ENCODE data around the gene UNC45B.

Gene UNC45B

GRCh38 chr17:35236821-35237220, 89.2 kb downstream of the UNC45B start:
- Histone ChIP-seq H3K18ac (ENCODE audit: low read length) (no peak overlapping the region), H3K4me3 (ENCODE audit: low read length in 2 of 2) (no peak overlapping the region), H3K14ac (ENCODE audit: low read length) (no peak overlapping the region), H3K4me2 (ENCODE audit: insufficient read depth, low read length, poor library complexity, severe bottlenecking) (no peak overlapping the region), H3K9me3 (replicated peaks in 1 of 2; ENCODE audit: control insufficient read depth in 2 of 2, insufficient read depth in 1 of 2, low read depth in 1 of 2, low read length in 2 of 2) (no peaks in the 10 kb centered on the region), H3K27ac (replicated peaks; ENCODE audit: low read length) (no peak overlapping the region), H3K27me3 (ENCODE audit: control insufficient read depth in 3 of 3, insufficient read depth in 3 of 3, low read depth in 1 of 3, low read length in 3 of 3) (peaks cover 0 to 10% (median 2%) of the 10 kb centered on the region in 3 experiments), H3K23ac (ENCODE audit: low read depth, low read length, poor library complexity) (no peak overlapping the region), H3K36me3 (replicated peaks in 1 of 2; ENCODE audit: control insufficient read depth in 2 of 2, insufficient read depth in 2 of 2, low read length in 2 of 2) (no peaks in the 10 kb centered on the region), H3K79me1 (ENCODE audit: low read depth, low read length) (no peaks in the 10 kb centered on the region), H3K9ac (ENCODE audit: low read depth, low read length, poor library complexity) (no peak overlapping the region), H2BK5ac (ENCODE audit: low read length) (no peak overlapping the region), H3K4ac (ENCODE audit: low read length) (no peak overlapping the region), H4K8ac (ENCODE audit: low read depth, low read length) (no peak overlapping the region), H2BK12ac (ENCODE audit: low read length) (no peak overlapping the region), H4K91ac (ENCODE audit: low read depth, low read length, poor library complexity) (no peak overlapping the region), H2BK120ac (ENCODE audit: low read depth, low read length) (no peak overlapping the region), H2BK15ac (ENCODE audit: low read length) (no peak overlapping the region), H3K4me1 (ENCODE audit: control insufficient read depth in 2 of 2, insufficient read depth in 1 of 2, low read depth in 1 of 2, low read length in 2 of 2) (no peaks in the 10 kb centered on the region), H2AK5ac (ENCODE audit: low read depth, low read length) (no peak overlapping the region), H2AFZ (ENCODE audit: low read length) (no peak overlapping the region)
- WGBS, 2 donors (ENCODE audit: extremely low coverage in 2 of 2, insufficient read length in 2 of 2, insufficient replicate concordance in 1 of 2): no CpG with 5 or more reads among the region's 5 CpGs
- DNase-seq (ENCODE audit: low spot score): no peak

GRCh38 chr17:35238821-35239220, 91.2 kb downstream of the UNC45B start:
- no peak overlapping the region for H3K18ac ChIP-seq (ENCODE audit: low read length)
- H2BK15ac ChIP-seq (ENCODE audit: low read length): no peak overlapping the region
- no peak overlapping the region for H2AK5ac ChIP-seq (ENCODE audit: low read depth, low read length)
- no peak overlapping the region for H2BK12ac ChIP-seq (ENCODE audit: low read length)
- no peak overlapping the region for H3K9ac ChIP-seq (ENCODE audit: low read depth, low read length, poor library complexity)
- no peak for DNase-seq (ENCODE audit: low spot score)
- H3K14ac ChIP-seq (ENCODE audit: low read length): no peak overlapping the region
- H2BK5ac ChIP-seq (ENCODE audit: low read length): no peak overlapping the region
- no peak overlapping the region for H3K27ac ChIP-seq (replicated peaks; ENCODE audit: low read length)
- H3K4me3 ChIP-seq (ENCODE audit: low read length in 2 of 2): no peak overlapping the region
- H3K9me3 ChIP-seq (replicated peaks in 1 of 2; ENCODE audit: control insufficient read depth in 2 of 2, insufficient read depth in 1 of 2, low read depth in 1 of 2, low read length in 2 of 2): no peaks in the 10 kb centered on the region
- no peak overlapping the region for H4K91ac ChIP-seq (ENCODE audit: low read depth, low read length, poor library complexity)
- H3K4ac ChIP-seq (ENCODE audit: low read length): no peak overlapping the region
- peaks cover 3 to 4% of the 10 kb centered on the region in 2 donors for H3K4me1 ChIP-seq (ENCODE audit: control insufficient read depth in 2 of 2, insufficient read depth in 1 of 2, low read depth in 1 of 2, low read length in 2 of 2)
- no peak overlapping the region for H3K23ac ChIP-seq (ENCODE audit: low read depth, low read length, poor library complexity)
- H3K36me3 ChIP-seq (replicated peaks in 1 of 2; ENCODE audit: control insufficient read depth in 2 of 2, insufficient read depth in 2 of 2, low read length in 2 of 2): no peaks in the 10 kb centered on the region
- H2BK120ac ChIP-seq (ENCODE audit: low read depth, low read length): no peak overlapping the region
- no peak overlapping the region for H2AFZ ChIP-seq (ENCODE audit: low read length)
- no peak overlapping the region for H4K8ac ChIP-seq (ENCODE audit: low read depth, low read length)
- H3K27me3 ChIP-seq (ENCODE audit: control insufficient read depth in 3 of 3, insufficient read depth in 3 of 3, low read depth in 1 of 3, low read length in 3 of 3): peaks cover 0 to 2% (median 0%) of the 10 kb centered on the region in 3 experiments
- WGBS, 2 donors (ENCODE audit: extremely low coverage in 2 of 2, insufficient read length in 2 of 2, insufficient replicate concordance in 1 of 2): no CpG with 5 or more reads among the region's 2 CpGs
- H3K4me2 ChIP-seq (ENCODE audit: insufficient read depth, low read length, poor library complexity, severe bottlenecking): no peak overlapping the region
- no peaks in the 10 kb centered on the region for H3K79me1 ChIP-seq (ENCODE audit: low read depth, low read length)

All from neuronal stem cell (in vitro differentiated cells).